DOHH2 (cell line): ENCODE results near the gene PSTPIP1.

Source experiments
- H3F3A ChIP-seq: fragments of 200-600 bp; sonication (generic), shearing (Covaris generic); 2 replicates; pipeline ENCODE4 v1.6.0; 2016; ENCODE audit warnings: antibody characterized with exemption, mild to moderate bottlenecking; ENCODE audit not compliant: control insufficient read depth, insufficient read depth
- H3K27ac ChIP-seq: fragments of 200-600 bp; sonication (generic); 2 replicates; pipeline ENCODE4 v1.5.1; 2014; ENCODE audit warnings: low read depth, mild to moderate bottlenecking, low read length, moderate library complexity
- H3K27me3 ChIP-seq: fragments of 200-600 bp; sonication (generic); 2 replicates; pipeline ENCODE4 v1.6.1; 2014; ENCODE audit warnings: mild to moderate bottlenecking, low read length, mixed read lengths; ENCODE audit not compliant: control insufficient read depth
- H3K36me3 ChIP-seq: fragments of 200-600 bp; sonication (generic); 2 replicates; pipeline ENCODE4 v1.6.1; 2014; ENCODE audit warnings: mild to moderate bottlenecking, low read length, moderate library complexity, mixed read lengths; ENCODE audit not compliant: control insufficient read depth
- H3K4me1 ChIP-seq: fragments of 200-600 bp; sonication (generic); 2 replicates; pipeline ENCODE4 v1.6.1; 2014; ENCODE audit warnings: mild to moderate bottlenecking, low read length, mixed read lengths; ENCODE audit not compliant: control insufficient read depth
- H3K4me2 ChIP-seq: fragments of 200-600 bp; sonication (generic); 2 replicates; pipeline ENCODE4 v1.6.0; 2014; ENCODE audit warnings: mild to moderate bottlenecking, low read length, moderate library complexity
- H3K4me3 ChIP-seq: fragments of 200-600 bp; sonication (generic); 2 replicates; pipeline ENCODE4 v1.5.1; 2014; ENCODE audit warnings: mild to moderate bottlenecking, low read length, mixed read lengths
- H3K79me2 ChIP-seq: fragments of 200-600 bp; sonication (generic); 2 replicates; pipeline ENCODE4 v1.6.1; 2014; ENCODE audit warnings: mild to moderate bottlenecking, low read length, mixed read lengths; ENCODE audit not compliant: control insufficient read depth
- H3K9me2 ChIP-seq: fragments of 200-600 bp; sonication (generic); replicated peaks from 2 replicates; pipeline ENCODE4 v1.6.1; 2014; ENCODE audit warnings: mild to moderate bottlenecking, low read length, mixed read lengths; ENCODE audit not compliant: control insufficient read depth
- H3K9me3 ChIP-seq: fragments of 200-600 bp; sonication (generic); 2 replicates; pipeline ENCODE4 v1.6.1; 2014; ENCODE audit warnings: antibody characterized with exemption, low read length, mixed read lengths; ENCODE audit not compliant: control insufficient read depth, insufficient read depth
- H4K20me1 ChIP-seq: fragments of 200-600 bp; sonication (generic); 2 replicates; pipeline ENCODE4 v1.6.0; 2014; ENCODE audit warnings: low read depth, mild to moderate bottlenecking, antibody characterized with exemption, low read length, moderate library complexity; ENCODE audit not compliant: control insufficient read depth, insufficient read depth
- CTCF ChIP-seq: fragments of 200-600 bp; sonication (generic); IDR thresholded peaks from one replicate; pipeline ENCODE4 v1.5.1; 2014; ENCODE audit warnings: antibody characterized with exemption, mild to moderate bottlenecking, low read depth, low read length; ENCODE audit not compliant: poor library complexity, severe bottlenecking
- EZH2phosphoT487 ChIP-seq: fragments of 200-600 bp; sonication (generic); IDR thresholded peaks from 2 replicates; pipeline ENCODE4 v1.6.1; 2017; ENCODE audit warnings: borderline replicate concordance, mild to moderate bottlenecking, antibody characterized with exemption, low read length, moderate library complexity, mixed read lengths

Gene PSTPIP1

GRCh38 chr15:77058468-77058867 lies 63.5 kb downstream of the PSTPIP1 start:
- TF ChIP-seq EZH2phosphoT487 (no peak), CTCF (no peak)
- no peaks in the 10 kb centered on the region for H3K27me3 ChIP-seq
- H3K4me2 ChIP-seq, result no peak overlapping the region
- H3F3A ChIP-seq, result peaks cover 3% of the 10 kb centered on the region; the same call in 1 of the 2 replicates
- no peak overlapping the region for H3K27ac ChIP-seq
- no peak overlapping the region for H3K4me3 ChIP-seq
- H4K20me1 ChIP-seq, result peaks cover 23% of the 10 kb centered on the region
- peaks cover 74% of the 10 kb centered on the region for H3K79me2 ChIP-seq
- H3K4me1 ChIP-seq, result peaks cover 32% of the 10 kb centered on the region
- H3K9me3 ChIP-seq, result no peaks in the 10 kb centered on the region
- H3K36me3 ChIP-seq, result peaks cover 25% of the 10 kb centered on the region
- H3K9me2 ChIP-seq, result no peaks in the 10 kb centered on the region

- TF ChIP-seq CTCF, result no peak
- Histone ChIP-seq H3K27me3 (no peaks in the 10 kb centered on the region), H4K20me1 (peaks cover 28% of the 10 kb centered on the region), H3K4me3 (peak overlapping the region; percentile 11; the same call in 1 of the 2 replicates), H3K9me3 (no peaks in the 10 kb centered on the region), H3K4me1 (peaks cover 38% of the 10 kb centered on the region), H3K27ac (peak overlapping the region; percentile 17; the same call in 1 of the 2 replicates), H3K9me2 (no peaks in the 10 kb centered on the region), H3K4me2 (peak overlapping the region; percentile 42), H3K36me3 (peaks cover 20% of the 10 kb centered on the region), H3K79me2 (peaks cover 85% of the 10 kb centered on the region), H3F3A (peaks cover 3% of the 10 kb centered on the region; the same call in 1 of the 2 replicates)
These were observed 64.9 kb downstream of the PSTPIP1 start for GRCh38 chr15:77059786-77060361.

- Histone ChIP-seq H3F3A (peaks cover 3% of the 10 kb centered on the region; the same call in 1 of the 2 replicates), H3K4me3 (no peak overlapping the region), H3K9me3 (no peaks in the 10 kb centered on the region), H3K27ac (no peak overlapping the region), H3K4me1 (peaks cover 41% of the 10 kb centered on the region), H3K79me2 (peaks cover 88% of the 10 kb centered on the region), H3K36me3 (peaks cover 14% of the 10 kb centered on the region), H3K9me2 (no peaks in the 10 kb centered on the region), H3K27me3 (no peaks in the 10 kb centered on the region), H4K20me1 (peaks cover 28% of the 10 kb centered on the region), H3K4me2 (peak overlapping the region; percentile 42)
- TF ChIP-seq EZH2phosphoT487, result no peak
- no peak for TF ChIP-seq CTCF
These were observed 65.6 kb downstream of the PSTPIP1 start for GRCh38 chr15:77060546-77060945.
